HEK293 (cell line): ENCODE data around the gene DDX56.

ENCODE experiments used
- CTCF ChIA-PET: fragments of 350-600 bp; formaldehyde crosslinking; extraction: SDS; loops from one replicate; lab custom pipeline; 2021; ENCODE audit warnings: antibody characterized with exemption; lab: Yijun Ruan, JAX
- POLR2A ChIA-PET: fragments of 300-600 bp; formaldehyde crosslinking; extraction: SDS; loops from one replicate; lab custom pipeline; 2020; ENCODE audit warnings: antibody characterized with exemption, inconsistent platforms; lab: Yijun Ruan, JAX
- H3K27ac ChIP-seq: fragments of 200-500 bp; sonication (Bioruptor generic); 2 replicates; pipeline ENCODE4 v1.5.1; 2014; ENCODE audit warnings: low read depth, low read length, control low read depth, inconsistent platforms; ENCODE audit errors: extremely low read depth
- H3K36me3 ChIP-seq, 2 experiments: fragments of 200-500 bp in 1 of 2; sonication (Bioruptor generic) in 1 of 2; 1 replicate in 1 of 2; 2 replicates in 1 of 2; pipeline ENCODE4 v1.5.1; 2014 to 2017; ENCODE audit warnings: inconsistent platforms in 2 of 2, low read length in 2 of 2; ENCODE audit not compliant: control insufficient read depth in 2 of 2, insufficient read depth in 1 of 2
- H3K4me1 ChIP-seq: fragments of 200-500 bp; sonication (Bioruptor generic); 2 replicates; pipeline ENCODE4 v1.5.1; 2014; ENCODE audit warnings: mild to moderate bottlenecking, low read length, inconsistent platforms; ENCODE audit not compliant: control insufficient read depth, insufficient read depth
- H3K4me3 ChIP-seq: 2 replicates; pipeline ENCODE4 v1.5.1; 2011; ENCODE audit warnings: low read depth, mild to moderate bottlenecking, control low read depth, low read length, moderate library complexity
- H3K9me3 ChIP-seq: fragments of 200-500 bp; sonication (Bioruptor generic); 2 replicates; pipeline ENCODE4 v1.5.1; 2014; ENCODE audit warnings: low read depth, low read length, inconsistent platforms; ENCODE audit not compliant: control insufficient read depth, insufficient read depth
- BCL11A ChIP-seq: fragments of 450-650 bp; formaldehyde crosslinking; IDR thresholded peaks from 2 replicates; pipeline ENCODE4 v1.5.1; 2016; ENCODE audit warnings: low read depth, missing biosample characterization, missing genetic modification characterization
- YY1 ChIP-seq: fragments of 450-650 bp; formaldehyde crosslinking; IDR thresholded peaks from 2 replicates; pipeline ENCODE4 v1.5.1; 2018; ENCODE audit warnings: missing biosample characterization, missing genetic modification characterization
- ZBTB20 ChIP-seq: fragments of 450-650 bp; formaldehyde crosslinking; IDR thresholded peaks from 2 replicates; pipeline ENCODE4 v1.5.1; 2016; ENCODE audit warnings: missing biosample characterization, missing genetic modification characterization
- ZBTB26 ChIP-seq: fragments of 450-650 bp; formaldehyde crosslinking; optimal IDR thresholded peaks from 2 replicates; pipeline ENCODE3; 2016; ENCODE audit warnings: missing biosample characterization, mild to moderate bottlenecking, missing genetic modification characterization
- ZBTB48 ChIP-seq: fragments of 450-650 bp; formaldehyde crosslinking; IDR thresholded peaks from 2 replicates; pipeline ENCODE4 v1.5.1; 2016; ENCODE audit warnings: missing biosample characterization, missing genetic modification characterization
- ZNF132 ChIP-seq: fragments of 450-650 bp; formaldehyde crosslinking; IDR thresholded peaks from 2 replicates; pipeline ENCODE4 v1.5.1; 2017; ENCODE audit warnings: missing biosample characterization, missing genetic modification characterization, borderline replicate concordance
- ZNF23 ChIP-seq: fragments of 450-650 bp; formaldehyde crosslinking; IDR thresholded peaks from 2 replicates; pipeline ENCODE4 v1.5.1; 2016; ENCODE audit warnings: missing biosample characterization, missing genetic modification characterization, borderline replicate concordance
- ZNF366 ChIP-seq: fragments of 450-650 bp; formaldehyde crosslinking; conservative IDR thresholded peaks from 2 replicates; pipeline ENCODE4 v1.5.1; 2016; ENCODE audit warnings: missing biosample characterization, missing genetic modification characterization
- ZNF513 ChIP-seq: fragments of 450-650 bp; IDR thresholded peaks from 2 replicates; pipeline ENCODE4 v1.5.1; 2018; ENCODE audit warnings: missing biosample characterization, missing genetic modification characterization
- ZNF600 ChIP-seq: fragments of 450-650 bp; formaldehyde crosslinking; IDR thresholded peaks from 2 replicates; pipeline ENCODE4 v1.5.1; 2016; ENCODE audit warnings: missing biosample characterization, missing genetic modification characterization
- ZNF629 ChIP-seq: fragments of 450-650 bp; formaldehyde crosslinking; IDR thresholded peaks from 2 replicates; pipeline ENCODE4 v1.5.1; 2017; ENCODE audit warnings: missing biosample characterization, missing genetic modification characterization
- ZNF747 ChIP-seq: fragments of 450-650 bp; formaldehyde crosslinking; IDR thresholded peaks from 2 replicates; pipeline ENCODE4 v1.5.1; 2016; ENCODE audit warnings: missing biosample characterization, missing genetic modification characterization
- ZNF76 ChIP-seq: fragments of 450-650 bp; formaldehyde crosslinking; IDR thresholded peaks from 2 replicates; pipeline ENCODE4; 2016; ENCODE audit warnings: low read depth, missing biosample characterization, missing genetic modification characterization, borderline replicate concordance
- ZNF791 ChIP-seq: fragments of 450-650 bp; formaldehyde crosslinking; IDR thresholded peaks from 2 replicates; pipeline ENCODE4 v1.5.1; 2016; ENCODE audit warnings: missing biosample characterization, missing genetic modification characterization
- ZSCAN30 ChIP-seq: fragments of 450-650 bp; IDR thresholded peaks from 2 replicates; pipeline ENCODE4 v1.5.1; 2018; ENCODE audit warnings: missing biosample characterization, mild to moderate bottlenecking, missing genetic modification characterization, moderate library complexity
- TF ChIP-seq, protein P1 (sequence below): fragments of 450-650 bp; formaldehyde crosslinking; conservative IDR thresholded peaks from 2 replicates; pipeline ENCODE4 v1.5.1; 2016; ENCODE audit warnings: low read depth, missing biosample characterization, missing genetic modification characterization
- TF ChIP-seq, protein P2 (sequence below): fragments of 450-650 bp; formaldehyde crosslinking; IDR thresholded peaks from 2 replicates; pipeline ENCODE4 v1.5.1; 2016; ENCODE audit warnings: missing biosample characterization, missing genetic modification characterization
- TF ChIP-seq, protein P3 (sequence below): fragments of 450-650 bp; formaldehyde crosslinking; IDR thresholded peaks from 2 replicates; pipeline ENCODE4 v1.5.1; 2016; ENCODE audit warnings: missing biosample characterization, missing genetic modification characterization
- TF ChIP-seq, protein P4 (sequence below): sonication (generic); formaldehyde crosslinking; IDR thresholded peaks from 2 replicates; pipeline ENCODE4 v1.8.1; 2022; ENCODE audit warnings: mild to moderate bottlenecking, moderate library complexity, missing genetic modification reagents

DDX56 gene

GRCh38 chr7:44573464-44574286 lies at the start of gene DDX56:
Gene DDX56 (minus strand): TSS chr7:44573908. CDS start chr7:44573895, 13 bp downstream.
- ChIA-PET CTCF (interaction anchor here (0.6 to 1.8 kb wide), 8 partner anchors 8 to 687 kb away, joined by 3 to 13 read pairs (median 5); partner anchors contain the start of gene TMED4), POLR2A (interaction anchor here (0.5 to 2.7 kb wide), 23 partner anchors 8 to 562 kb away, joined by 3 to 34 read pairs (median 5); partner anchors contain the start of genes H2AZ2, NUDCD3, OGDH and PPIA)
- H3K9me3 ChIP-seq, result no peaks in the 10 kb centered on the region
- H3K4me3 ChIP-seq, result peak within 1 kb of the TSS; percentile 59
- no peaks in the 10 kb centered on the region for H3K4me1 ChIP-seq
- peak within 1 kb of the TSS; percentile 80 for H3K27ac ChIP-seq
- H3K36me3 ChIP-seq, result peaks cover 28 to 71% of the 10 kb centered on the region in 2 experiments
- TF ChIP-seq ZNF747 (tag by site-specific recombination) (no peak), ZNF629 (tag by site-specific recombination) (peak; percentile 26; the same call in 1 of the 2 replicates), ZNF132 (tag by site-specific recombination) (no peak), YY1 (tag by site-specific recombination) (peak; percentile 92), ZNF791 (no peak), ZBTB20 (tag by site-specific recombination) (0 out of 2 replicates have a peak, but pooled peaks have one; percentile 15), ZNF366 (tag by site-specific recombination) (no peak), ZBTB26 (tag by site-specific recombination) (peak; percentile 73), ZSCAN30 (tag by site-specific recombination) (0 out of 2 replicates have a peak, but pooled peaks have one; percentile 13), ZBTB48 (tag by site-specific recombination) (no peak; the same call in 1 of the 2 replicates), BCL11A (tag by site-specific recombination) (peak; percentile 42; the same call in 1 of the 2 replicates), ZNF600 (tag by site-specific recombination) (peak; percentile 78), ZNF513 (tag by site-specific recombination) (no peak), ZNF23 (tag by site-specific recombination) (no peak), ZNF76 (tag by site-specific recombination) (peak; percentile 17; the same call in 1 of the 2 replicates)
- TF ChIP-seq, protein P1, sequence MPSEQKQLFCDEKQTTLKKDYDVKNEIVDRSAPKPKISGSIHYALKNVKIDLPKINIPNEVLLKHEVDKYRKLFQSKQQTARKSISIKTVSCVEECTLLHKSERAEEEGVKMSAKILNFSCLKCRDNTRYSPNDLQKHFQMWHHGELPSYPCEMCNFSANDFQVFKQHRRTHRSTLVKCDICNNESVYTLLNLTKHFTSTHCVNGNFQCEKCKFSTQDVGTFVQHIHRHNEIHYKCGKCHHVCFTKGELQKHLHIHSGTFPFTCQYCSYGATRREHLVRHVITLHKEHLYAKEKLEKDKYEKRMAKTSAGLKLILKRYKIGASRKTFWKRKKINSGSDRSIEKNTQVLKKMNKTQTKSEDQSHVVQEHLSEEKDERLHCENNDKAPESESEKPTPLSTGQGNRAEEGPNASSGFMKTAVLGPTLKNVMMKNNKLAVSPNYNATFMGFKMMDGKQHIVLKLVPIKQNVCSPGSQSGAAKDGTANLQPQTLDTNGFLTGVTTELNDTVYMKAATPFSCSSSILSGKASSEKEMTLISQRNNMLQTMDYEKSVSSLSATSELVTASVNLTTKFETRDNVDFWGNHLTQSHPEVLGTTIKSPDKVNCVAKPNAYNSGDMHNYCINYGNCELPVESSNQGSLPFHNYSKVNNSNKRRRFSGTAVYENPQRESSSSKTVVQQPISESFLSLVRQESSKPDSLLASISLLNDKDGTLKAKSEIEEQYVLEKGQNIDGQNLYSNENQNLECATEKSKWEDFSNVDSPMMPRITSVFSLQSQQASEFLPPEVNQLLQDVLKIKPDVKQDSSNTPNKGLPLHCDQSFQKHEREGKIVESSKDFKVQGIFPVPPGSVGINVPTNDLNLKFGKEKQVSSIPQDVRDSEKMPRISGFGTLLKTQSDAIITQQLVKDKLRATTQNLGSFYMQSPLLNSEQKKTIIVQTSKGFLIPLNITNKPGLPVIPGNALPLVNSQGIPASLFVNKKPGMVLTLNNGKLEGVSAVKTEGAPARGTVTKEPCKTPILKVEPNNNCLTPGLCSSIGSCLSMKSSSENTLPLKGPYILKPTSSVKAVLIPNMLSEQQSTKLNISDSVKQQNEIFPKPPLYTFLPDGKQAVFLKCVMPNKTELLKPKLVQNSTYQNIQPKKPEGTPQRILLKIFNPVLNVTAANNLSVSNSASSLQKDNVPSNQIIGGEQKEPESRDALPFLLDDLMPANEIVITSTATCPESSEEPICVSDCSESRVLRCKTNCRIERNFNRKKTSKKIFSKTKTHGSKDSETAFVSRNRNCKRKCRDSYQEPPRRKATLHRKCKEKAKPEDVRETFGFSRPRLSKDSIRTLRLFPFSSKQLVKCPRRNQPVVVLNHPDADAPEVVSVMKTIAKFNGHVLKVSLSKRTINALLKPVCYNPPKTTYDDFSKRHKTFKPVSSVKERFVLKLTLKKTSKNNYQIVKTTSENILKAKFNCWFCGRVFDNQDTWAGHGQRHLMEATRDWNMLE (tag by site-specific recombination), result peak; percentile 68
- TF ChIP-seq, protein P2, sequence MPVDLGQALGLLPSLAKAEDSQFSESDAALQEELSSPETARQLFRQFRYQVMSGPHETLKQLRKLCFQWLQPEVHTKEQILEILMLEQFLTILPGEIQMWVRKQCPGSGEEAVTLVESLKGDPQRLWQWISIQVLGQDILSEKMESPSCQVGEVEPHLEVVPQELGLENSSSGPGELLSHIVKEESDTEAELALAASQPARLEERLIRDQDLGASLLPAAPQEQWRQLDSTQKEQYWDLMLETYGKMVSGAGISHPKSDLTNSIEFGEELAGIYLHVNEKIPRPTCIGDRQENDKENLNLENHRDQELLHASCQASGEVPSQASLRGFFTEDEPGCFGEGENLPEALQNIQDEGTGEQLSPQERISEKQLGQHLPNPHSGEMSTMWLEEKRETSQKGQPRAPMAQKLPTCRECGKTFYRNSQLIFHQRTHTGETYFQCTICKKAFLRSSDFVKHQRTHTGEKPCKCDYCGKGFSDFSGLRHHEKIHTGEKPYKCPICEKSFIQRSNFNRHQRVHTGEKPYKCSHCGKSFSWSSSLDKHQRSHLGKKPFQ, result no peak
- TF ChIP-seq, protein P3, sequence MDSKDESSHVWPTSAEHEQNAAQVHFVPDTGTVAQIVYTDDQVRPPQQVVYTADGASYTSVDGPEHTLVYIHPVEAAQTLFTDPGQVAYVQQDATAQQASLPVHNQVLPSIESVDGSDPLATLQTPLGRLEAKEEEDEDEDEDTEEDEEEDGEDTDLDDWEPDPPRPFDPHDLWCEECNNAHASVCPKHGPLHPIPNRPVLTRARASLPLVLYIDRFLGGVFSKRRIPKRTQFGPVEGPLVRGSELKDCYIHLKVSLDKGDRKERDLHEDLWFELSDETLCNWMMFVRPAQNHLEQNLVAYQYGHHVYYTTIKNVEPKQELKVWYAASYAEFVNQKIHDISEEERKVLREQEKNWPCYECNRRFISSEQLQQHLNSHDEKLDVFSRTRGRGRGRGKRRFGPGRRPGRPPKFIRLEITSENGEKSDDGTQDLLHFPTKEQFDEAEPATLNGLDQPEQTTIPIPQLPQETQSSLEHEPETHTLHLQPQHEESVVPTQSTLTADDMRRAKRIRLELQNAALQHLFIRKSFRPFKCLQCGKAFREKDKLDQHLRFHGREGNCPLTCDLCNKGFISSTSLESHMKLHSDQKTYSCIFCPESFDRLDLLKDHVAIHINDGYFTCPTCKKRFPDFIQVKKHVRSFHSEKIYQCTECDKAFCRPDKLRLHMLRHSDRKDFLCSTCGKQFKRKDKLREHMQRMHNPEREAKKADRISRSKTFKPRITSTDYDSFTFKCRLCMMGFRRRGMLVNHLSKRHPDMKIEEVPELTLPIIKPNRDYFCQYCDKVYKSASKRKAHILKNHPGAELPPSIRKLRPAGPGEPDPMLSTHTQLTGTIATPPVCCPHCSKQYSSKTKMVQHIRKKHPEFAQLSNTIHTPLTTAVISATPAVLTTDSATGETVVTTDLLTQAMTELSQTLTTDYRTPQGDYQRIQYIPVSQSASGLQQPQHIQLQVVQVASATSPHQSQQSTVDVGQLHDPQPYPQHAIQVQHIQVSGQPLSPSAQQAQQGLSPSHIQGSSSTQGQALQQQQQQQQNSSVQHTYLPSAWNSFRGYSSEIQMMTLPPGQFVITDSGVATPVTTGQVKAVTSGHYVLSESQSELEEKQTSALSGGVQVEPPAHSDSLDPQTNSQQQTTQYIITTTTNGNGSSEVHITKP (tag by site-specific recombination), result peak; percentile 20; the same call in 1 of the 2 replicates
- TF ChIP-seq, protein P4, sequence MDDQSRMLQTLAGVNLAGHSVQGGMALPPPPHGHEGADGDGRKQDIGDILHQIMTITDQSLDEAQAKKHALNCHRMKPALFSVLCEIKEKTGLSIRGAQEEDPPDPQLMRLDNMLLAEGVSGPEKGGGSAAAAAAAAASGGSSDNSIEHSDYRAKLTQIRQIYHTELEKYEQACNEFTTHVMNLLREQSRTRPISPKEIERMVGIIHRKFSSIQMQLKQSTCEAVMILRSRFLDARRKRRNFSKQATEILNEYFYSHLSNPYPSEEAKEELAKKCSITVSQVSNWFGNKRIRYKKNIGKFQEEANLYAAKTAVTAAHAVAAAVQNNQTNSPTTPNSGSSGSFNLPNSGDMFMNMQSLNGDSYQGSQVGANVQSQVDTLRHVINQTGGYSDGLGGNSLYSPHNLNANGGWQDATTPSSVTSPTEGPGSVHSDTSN (CRISPR knock-in tag), result peak; percentile 84; the same call in 1 of the 2 replicates
